Uterus (tissue), 4 donors: Measurements from ENCODE around the gene NKX1-1. TPM values are rescaled to one million over a fixed set of nuclear protein-coding genes. Genes with fewer than 3 reads are reported as not detected.

Experiments
- DNase-seq, 2 donors: peaks; one replicate each; pipeline ENCODE4 v3.0.0-alpha.2; 2019 to 2020
- H3K27ac ChIP-seq, 2 donors: fragments of 200-600 bp; sonication (generic); 1 replicate in 1 of 2; 2 replicates in 1 of 2; pipeline ENCODE4 v1.5.1; 2016 to 2018
- H3K27me3 ChIP-seq, 2 donors: fragments of 200-600 bp; sonication (generic); one replicate each; pipeline ENCODE4 v1.5.1; 2018 to 2019; ENCODE audit warnings: control low read depth in 1 of 2
- H3K36me3 ChIP-seq, 2 donors: fragments of 200-600 bp; sonication (generic); one replicate each; pipeline ENCODE4 v1.5.1; 2019; ENCODE audit warnings: control low read depth in 1 of 2
- H3K4me1 ChIP-seq, 2 donors: fragments of 200-600 bp; sonication (generic); one replicate each; pipeline ENCODE4 v1.5.1; 2018 to 2019; ENCODE audit warnings: control low read depth in 1 of 2
- H3K4me3 ChIP-seq, 2 donors: fragments of 200-600 bp; sonication (generic); 1 replicate in 1 of 2; 2 replicates in 1 of 2; pipeline ENCODE4 v1.5.1; 2018 to 2019; ENCODE audit warnings: mild to moderate bottlenecking in 1 of 2
- H3K9me3 ChIP-seq, 2 donors: fragments of 200-600 bp; sonication (generic); one replicate each; pipeline ENCODE4 v1.5.1; 2019; ENCODE audit warnings: control low read depth in 1 of 2
- CTCF ChIP-seq, 4 experiments: fragments of 200-600 bp in 2 of 4; fragments of 450-650 bp in 2 of 4; sonication (generic) in 2 of 4; IDR thresholded peaks; one replicate each; pipeline ENCODE4 v1.5.1; 2016 to 2019; ENCODE audit warnings: antibody characterized with exemption in 4 of 4, mild to moderate bottlenecking in 2 of 4, moderate library complexity in 1 of 4
- POLR2A ChIP-seq, 2 donors: fragments of 450-650 bp; IDR thresholded peaks; one replicate each; pipeline ENCODE4 v1.6.1; 2016; ENCODE audit warnings: antibody characterized with exemption in 2 of 2, mild to moderate bottlenecking in 1 of 2, moderate library complexity in 1 of 2
- intact Hi-C: fragments of 100-400 bp; cut with DNase I; formaldehyde crosslinking; loops from one replicate; pipeline ENCODE4 v1.15.1; 2023; ENCODE audit warnings: low total_unique reads
- total RNA-seq, 4 donors: library from RNA; depleted of rRNA in 3 of 4; stranded (reverse); fragments of >200 nt in 3 of 4; gene quantifications; one replicate each; pipeline versions ENCODE4 v1.1.0 to v1.2.4, GENCODE V29; 2014 to 2023
- donor health status: DM: yes; HTN: yes; CAD: no.

Gene NKX1-1
- total RNA-seq, 4 donors from 2014 or later = not detected

- Histone ChIP-seq H3K27ac (no peak overlapping the region), H3K4me3 (no peak overlapping the region), H3K36me3 (no peaks in the 10 kb centered on the region), H3K27me3 (no peaks in the 10 kb centered on the region), H3K9me3 (no peaks in the 10 kb centered on the region), H3K4me1 (no peaks in the 10 kb centered on the region)
- no peak for TF ChIP-seq CTCF (IDR thresholded peaks at IDR 0.05)
- no peak for TF ChIP-seq POLR2A (IDR thresholded peaks at IDR 0.05)
- intact Hi-C loops = loop anchor here (10.0 kb wide), 2 partner anchors 229 to 271 kb away; no protein-coding TSS in a partner anchor
- no peak for DNase-seq
These were observed 42.7 kb downstream of the NKX1-1 start for GRCh38 chr4:1363513-1363912.

GRCh38 chr4:1362521-1362920, 43.7 kb downstream of the NKX1-1 start:
- Histone ChIP-seq H3K27me3 (no peaks in the 10 kb centered on the region), H3K27ac (no peak overlapping the region), H3K4me1 (no peaks in the 10 kb centered on the region), H3K9me3 (no peaks in the 10 kb centered on the region), H3K4me3 (no peak overlapping the region), H3K36me3 (no peaks in the 10 kb centered on the region)
- no peak for DNase-seq
- intact Hi-C loops = loop anchor here (10.0 kb wide), 2 partner anchors 228 to 272 kb away; no protein-coding TSS in a partner anchor
- TF ChIP-seq CTCF (IDR thresholded peaks at IDR 0.05) = no peak
- TF ChIP-seq POLR2A (IDR thresholded peaks at IDR 0.05) = no peak

GRCh38 chr4:1362046-1362445, 44.2 kb downstream of the NKX1-1 start:
- intact Hi-C loops = loop anchor here (10.0 kb wide), 2 partner anchors 227 to 273 kb away; no protein-coding TSS in a partner anchor
- Histone ChIP-seq H3K4me3 (no peak overlapping the region), H3K27me3 (no peaks in the 10 kb centered on the region), H3K27ac (no peak overlapping the region), H3K4me1 (no peaks in the 10 kb centered on the region), H3K9me3 (no peaks in the 10 kb centered on the region), H3K36me3 (no peaks in the 10 kb centered on the region)
- TF ChIP-seq CTCF (IDR thresholded peaks at IDR 0.05) = no peak
- no peak for TF ChIP-seq POLR2A (IDR thresholded peaks at IDR 0.05)
- no peak for DNase-seq

GRCh38 chr4:1361431-1361830, 44.8 kb downstream of the NKX1-1 start:
- no peak for DNase-seq
- H3K9me3 ChIP-seq = no peaks in the 10 kb centered on the region
- H3K27me3 ChIP-seq = no peaks in the 10 kb centered on the region
- H3K4me1 ChIP-seq = no peaks in the 10 kb centered on the region
- no peak for TF ChIP-seq POLR2A (IDR thresholded peaks at IDR 0.05)
- no peak for TF ChIP-seq CTCF (IDR thresholded peaks at IDR 0.05)
- H3K36me3 ChIP-seq = no peaks in the 10 kb centered on the region
- no peak overlapping the region for H3K27ac ChIP-seq
- intact Hi-C loops = loop anchor here (10.0 kb wide), 2 partner anchors 227 to 273 kb away; no protein-coding TSS in a partner anchor
- no peak overlapping the region for H3K4me3 ChIP-seq

- Histone ChIP-seq H3K4me1 (no peaks in the 10 kb centered on the region), H3K36me3 (no peaks in the 10 kb centered on the region), H3K9me3 (no peaks in the 10 kb centered on the region), H3K27me3 (no peaks in the 10 kb centered on the region), H3K27ac (no peak overlapping the region), H3K4me3 (no peak overlapping the region)
- intact Hi-C loops = loop anchor here (10.0 kb wide), 2 partner anchors 226 to 274 kb away; no protein-coding TSS in a partner anchor
- no peak for DNase-seq
- TF ChIP-seq CTCF (IDR thresholded peaks at IDR 0.05) = no peak
- TF ChIP-seq POLR2A (IDR thresholded peaks at IDR 0.05) = no peak
These were observed 45.6 kb downstream of the NKX1-1 start for GRCh38 chr4:1360423-1361283.
